ENCODE measurements around the gene OSBPL5. TPM values are rescaled to one million over a fixed set of nuclear protein-coding genes. Genes with fewer than 3 reads are reported as not detected.

The OSBPL5 gene
- total and polyA plus RNA-seq, 9 of the 15 experiments (the other 6 are each of a cell fraction or from before 2014, with no cell fraction given) = 0.06 to 14.8 (median 3.2) TPM

DNA sequence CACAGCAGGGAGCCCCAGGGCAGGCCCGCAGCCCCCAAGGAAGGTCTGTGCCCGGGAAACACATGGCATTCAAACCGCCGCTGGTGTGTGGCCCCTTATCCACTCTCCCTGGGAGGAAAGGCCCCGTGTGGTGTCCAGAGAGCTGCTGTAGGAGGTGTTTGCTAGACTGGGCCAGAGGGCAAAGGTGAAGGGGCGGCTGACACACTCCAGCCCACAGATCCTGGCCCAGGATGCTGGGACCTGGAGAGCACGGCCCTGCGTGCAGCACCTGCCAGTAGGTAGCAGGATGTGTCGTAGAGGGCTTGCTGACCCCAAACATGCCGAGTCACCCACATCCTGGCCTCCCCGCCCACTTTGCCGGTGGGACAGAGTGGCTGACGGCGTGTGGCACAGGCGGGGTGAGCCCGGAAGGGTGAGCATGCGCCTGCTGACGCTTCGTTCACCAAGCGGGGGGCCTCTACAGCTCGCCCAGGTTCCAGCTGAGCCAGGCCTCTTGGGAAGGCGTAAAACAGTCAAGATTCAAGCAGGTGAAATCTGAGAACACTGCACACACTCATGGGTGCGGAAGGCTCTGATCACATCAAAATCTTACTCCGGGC lies 11.0 kb downstream of the OSBPL5 start (continued):
- TF ChIP-seq, protein P1, sequence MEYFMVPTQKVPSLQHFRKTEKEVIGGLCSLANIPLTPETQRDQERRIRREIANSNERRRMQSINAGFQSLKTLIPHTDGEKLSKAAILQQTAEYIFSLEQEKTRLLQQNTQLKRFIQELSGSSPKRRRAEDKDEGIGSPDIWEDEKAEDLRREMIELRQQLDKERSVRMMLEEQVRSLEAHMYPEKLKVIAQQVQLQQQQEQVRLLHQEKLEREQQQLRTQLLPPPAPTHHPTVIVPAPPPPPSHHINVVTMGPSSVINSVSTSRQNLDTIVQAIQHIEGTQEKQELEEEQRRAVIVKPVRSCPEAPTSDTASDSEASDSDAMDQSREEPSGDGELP (CRISPR knock-in tag; IDR thresholded peaks at IDR 0.05; ENCODE audit: borderline replicate concordance) = peak; percentile 22; the same call in 1 of the 2 replicates
- peak; percentile 63 for TF ChIP-seq MAFG (tag; conservative IDR thresholded peaks at IDR 0.05)
- peak; percentile 51 to 62; a peak in 3 of 4 replicates for TF ChIP-seq NRF1 (conservative IDR thresholded peaks at IDR 0.05 in 1 of 2, IDR thresholded peaks at IDR 0.05 in 1 of 2)
- TF ChIP-seq NFXL1 (CRISPR knock-in tag; IDR thresholded peaks at IDR 0.05) = no peak
- TF ChIP-seq CTBP1 (IDR thresholded peaks at IDR 0.05; ENCODE audit: borderline replicate concordance) = 0 out of 2 replicates have a peak, but pooled peaks have one; percentile 21
- peak; percentile 43; the same call in 1 of the 2 replicates for TF ChIP-seq MAFK (IDR thresholded peaks at IDR 0.05; ENCODE audit: low read length)
- TF ChIP-seq, protein P2, sequence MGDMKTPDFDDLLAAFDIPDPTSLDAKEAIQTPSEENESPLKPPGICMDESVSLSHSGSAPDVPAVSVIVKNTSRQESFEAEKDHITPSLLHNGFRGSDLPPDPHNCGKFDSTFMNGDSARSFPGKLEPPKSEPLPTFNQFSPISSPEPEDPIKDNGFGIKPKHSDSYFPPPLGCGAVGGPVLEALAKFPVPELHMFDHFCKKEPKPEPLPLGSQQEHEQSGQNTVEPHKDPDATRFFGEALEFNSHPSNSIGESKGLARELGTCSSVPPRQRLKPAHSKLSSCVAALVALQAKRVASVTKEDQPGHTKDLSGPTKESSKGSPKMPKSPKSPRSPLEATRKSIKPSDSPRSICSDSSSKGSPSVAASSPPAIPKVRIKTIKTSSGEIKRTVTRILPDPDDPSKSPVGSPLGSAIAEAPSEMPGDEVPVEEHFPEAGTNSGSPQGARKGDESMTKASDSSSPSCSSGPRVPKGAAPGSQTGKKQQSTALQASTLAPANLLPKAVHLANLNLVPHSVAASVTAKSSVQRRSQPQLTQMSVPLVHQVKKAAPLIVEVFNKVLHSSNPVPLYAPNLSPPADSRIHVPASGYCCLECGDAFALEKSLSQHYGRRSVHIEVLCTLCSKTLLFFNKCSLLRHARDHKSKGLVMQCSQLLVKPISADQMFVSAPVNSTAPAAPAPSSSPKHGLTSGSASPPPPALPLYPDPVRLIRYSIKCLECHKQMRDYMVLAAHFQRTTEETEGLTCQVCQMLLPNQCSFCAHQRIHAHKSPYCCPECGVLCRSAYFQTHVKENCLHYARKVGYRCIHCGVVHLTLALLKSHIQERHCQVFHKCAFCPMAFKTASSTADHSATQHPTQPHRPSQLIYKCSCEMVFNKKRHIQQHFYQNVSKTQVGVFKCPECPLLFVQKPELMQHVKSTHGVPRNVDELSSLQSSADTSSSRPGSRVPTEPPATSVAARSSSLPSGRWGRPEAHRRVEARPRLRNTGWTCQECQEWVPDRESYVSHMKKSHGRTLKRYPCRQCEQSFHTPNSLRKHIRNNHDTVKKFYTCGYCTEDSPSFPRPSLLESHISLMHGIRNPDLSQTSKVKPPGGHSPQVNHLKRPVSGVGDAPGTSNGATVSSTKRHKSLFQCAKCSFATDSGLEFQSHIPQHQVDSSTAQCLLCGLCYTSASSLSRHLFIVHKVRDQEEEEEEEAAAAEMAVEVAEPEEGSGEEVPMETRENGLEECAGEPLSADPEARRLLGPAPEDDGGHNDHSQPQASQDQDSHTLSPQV (IDR thresholded peaks at IDR 0.05) = 0 out of 2 replicates have a peak, but pooled peaks have one; percentile 48
- TF ChIP-seq NR2C1 (IDR thresholded peaks at IDR 0.05) = peak; percentile 86
- TF ChIP-seq NR2C1 (tag; IDR thresholded peaks at IDR 0.05) = peak; percentile 90
- TF ChIP-seq ZNF316 (IDR thresholded peaks at IDR 0.05) = peak; percentile 68
- TF ChIP-seq NR3C1 (CRISPR knock-in tag; IDR thresholded peaks at IDR 0.05) = no peak
- TF ChIP-seq SREBF1 (IDR thresholded peaks at IDR 0.05; ENCODE audit: borderline replicate concordance, low read depth, low read length) = no peak
